Fibroblast of lung (primary cell): ENCODE results near the gene SIK3. TPM values are rescaled to one million over a fixed set of nuclear protein-coding genes. Genes with fewer than 3 reads are reported as not detected.
A peak's percentile ranks its signal among the peaks of the same experiment; 100 is the strongest.

ENCODE experiments used
- DNase-seq, 2 donors: peaks; one replicate each; pipeline versions ENCODE4 v3.0.0 to v3.0.0-alpha.2; 2010; ENCODE audit warnings: low read depth in 2 of 2
- H2AFZ ChIP-seq: 2 replicates; pipeline ENCODE4 v1.5.1; 2012; ENCODE audit warnings: low read length, control low read depth, inconsistent platforms
- H3K27ac ChIP-seq: 2 replicates; pipeline ENCODE4 v1.5.1; 2011; ENCODE audit warnings: low read length, control low read depth; ENCODE audit not compliant: insufficient read depth
- H3K27me3 ChIP-seq: 2 replicates; pipeline ENCODE4 v1.5.1; 2011; ENCODE audit warnings: mild to moderate bottlenecking, low read length; ENCODE audit not compliant: control insufficient read depth, insufficient read depth
- H3K36me3 ChIP-seq: 2 replicates; pipeline ENCODE4 v1.5.1; 2011; ENCODE audit warnings: low read length; ENCODE audit not compliant: control insufficient read depth, insufficient read depth
- H3K4me1 ChIP-seq: 2 replicates; pipeline ENCODE4 v1.5.1; 2011; ENCODE audit warnings: low read length; ENCODE audit not compliant: control insufficient read depth, insufficient read depth; ENCODE audit errors: extremely low read depth
- H3K4me2 ChIP-seq: 2 replicates; pipeline ENCODE4 v1.5.1; 2011; ENCODE audit warnings: low read length, control low read depth; ENCODE audit not compliant: insufficient read depth; ENCODE audit errors: extremely low read depth
- H3K4me3 ChIP-seq, 4 experiments: fragments of 200-600 bp in 1 of 4; sonication (generic) in 1 of 4; replicated peaks in 1 of 4; 2 replicates each; pipeline ENCODE4 v1.5.1; 2011 to 2016; ENCODE audit warnings: low read length in 4 of 4, low read depth in 3 of 4, mild to moderate bottlenecking in 3 of 4, control low read depth in 2 of 4, inconsistent platforms in 1 of 4, mixed read lengths in 1 of 4; ENCODE audit not compliant: insufficient read depth in 1 of 4; ENCODE audit errors: control extremely low read depth in 1 of 4
- H3K79me2 ChIP-seq: 2 replicates; pipeline ENCODE4 v1.5.1; 2012; ENCODE audit warnings: mild to moderate bottlenecking, low read length, inconsistent platforms; ENCODE audit not compliant: control insufficient read depth, insufficient read depth
- H3K9ac ChIP-seq: 2 replicates; pipeline ENCODE4 v1.5.1; 2011; ENCODE audit warnings: mild to moderate bottlenecking, low read length, control low read depth; ENCODE audit not compliant: insufficient read depth
- H3K9me3 ChIP-seq: 2 replicates; pipeline ENCODE4 v1.5.1; 2012; ENCODE audit warnings: low read depth, low read length; ENCODE audit not compliant: control insufficient read depth, insufficient read depth
- H4K20me1 ChIP-seq: 2 replicates; pipeline ENCODE4 v1.5.1; 2011; ENCODE audit warnings: low read length; ENCODE audit not compliant: control insufficient read depth, insufficient read depth; ENCODE audit errors: extremely low read depth
- EZH2 ChIP-seq: IDR thresholded peaks from 2 replicates; pipeline ENCODE4 v1.5.1; 2012; ENCODE audit warnings: low read length, control low read depth, mild to moderate bottlenecking; ENCODE audit errors: missing control alignments
- polyA plus RNA-seq, 2 donors: library from polyadenylated mRNA; depleted of rRNA in 1 of 2; stranded (reverse) in 1 of 2; unstranded in 1 of 2; fragments of >200 nt; gene quantifications; 2 replicates each; pipeline ENCODE4 v1.2.1, GENCODE V29; 2011 to 2012; ENCODE audit warnings: missing spikeins in 1 of 2
- total RNA-seq: library from RNA; depleted of rRNA; stranded (reverse); fragments of >200 nt; gene quantifications from 2 replicates; pipeline ENCODE4 v1.2.1, GENCODE V29; 2014
- TF ChIP-seq, protein P1 (sequence below), 2 donors: IDR thresholded peaks in 1 of 2; conservative IDR thresholded peaks in 1 of 2; 1 replicate in 1 of 2; 2 replicates in 1 of 2; pipeline ENCODE4 v1.5.1; 2011 to 2012; ENCODE audit warnings: low read length in 2 of 2, control low read depth in 1 of 2, inconsistent platforms in 1 of 2, low read depth in 1 of 2, mild to moderate bottlenecking in 1 of 2

SIK3 gene
- total and polyA plus RNA-seq, 2 donors (not counting 1 experiment from before 2014, with no cell fraction given) = 7.1 to 22.8 TPM

DNA sequence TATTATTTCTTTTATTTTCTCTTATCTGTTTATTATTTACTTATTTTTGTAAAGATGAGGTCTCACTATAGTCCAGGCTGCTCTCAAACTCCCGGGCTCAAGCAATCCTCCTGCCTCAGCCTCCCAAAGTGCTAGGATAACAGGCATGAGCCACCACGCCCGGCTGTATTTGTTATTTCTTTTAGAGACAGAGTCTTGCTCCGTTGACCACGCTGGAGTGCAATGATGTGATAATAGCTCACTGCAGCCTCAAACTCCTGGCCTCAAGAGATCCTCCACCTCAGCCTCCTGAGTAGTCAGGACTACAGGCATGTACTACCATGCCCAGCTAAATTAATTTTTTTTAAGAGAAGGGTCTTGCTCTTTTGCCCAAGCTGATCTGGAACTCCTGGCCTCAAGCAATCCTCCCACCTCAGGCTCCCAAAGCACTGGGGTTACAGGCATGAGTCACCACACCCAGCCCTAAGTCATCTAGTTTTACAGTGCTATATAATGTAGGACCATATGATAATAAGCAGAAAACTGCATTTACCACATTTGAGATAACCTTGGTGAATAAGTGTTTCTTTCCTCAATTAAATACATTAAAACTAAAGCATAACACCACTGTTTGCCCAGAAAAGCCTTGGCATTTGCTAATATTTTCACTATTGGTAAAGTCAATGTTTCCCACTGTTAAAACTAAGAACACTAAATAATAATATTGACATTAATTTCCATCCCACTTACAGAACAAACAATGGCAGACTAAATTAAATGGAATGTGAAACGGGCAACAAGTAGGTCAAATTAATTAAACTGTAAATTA lies 127.5 kb downstream of the SIK3 start:
- H3K4me2 ChIP-seq = no peak overlapping the region

DNA sequence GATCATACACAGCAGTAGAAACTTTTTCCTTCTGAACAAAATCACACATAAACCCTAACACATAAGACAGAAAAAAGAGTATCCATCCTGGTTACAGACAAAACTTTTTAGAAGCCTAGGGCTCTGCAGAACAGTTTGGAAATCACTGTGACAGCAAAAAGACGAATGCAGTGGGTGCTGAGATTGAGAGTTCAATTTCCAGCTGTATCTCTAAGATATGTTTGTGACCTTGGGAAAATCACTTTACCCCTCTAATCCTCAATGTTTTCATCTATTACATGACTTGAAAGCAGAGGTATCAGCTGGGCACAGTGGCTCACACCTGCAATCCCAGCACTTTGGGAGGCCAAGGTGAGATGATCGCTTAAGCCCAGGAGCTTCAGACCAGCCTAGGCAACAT lies 128.5 kb downstream of the SIK3 start:
- no peak for TF ChIP-seq EZH2
- TF ChIP-seq, protein P1, sequence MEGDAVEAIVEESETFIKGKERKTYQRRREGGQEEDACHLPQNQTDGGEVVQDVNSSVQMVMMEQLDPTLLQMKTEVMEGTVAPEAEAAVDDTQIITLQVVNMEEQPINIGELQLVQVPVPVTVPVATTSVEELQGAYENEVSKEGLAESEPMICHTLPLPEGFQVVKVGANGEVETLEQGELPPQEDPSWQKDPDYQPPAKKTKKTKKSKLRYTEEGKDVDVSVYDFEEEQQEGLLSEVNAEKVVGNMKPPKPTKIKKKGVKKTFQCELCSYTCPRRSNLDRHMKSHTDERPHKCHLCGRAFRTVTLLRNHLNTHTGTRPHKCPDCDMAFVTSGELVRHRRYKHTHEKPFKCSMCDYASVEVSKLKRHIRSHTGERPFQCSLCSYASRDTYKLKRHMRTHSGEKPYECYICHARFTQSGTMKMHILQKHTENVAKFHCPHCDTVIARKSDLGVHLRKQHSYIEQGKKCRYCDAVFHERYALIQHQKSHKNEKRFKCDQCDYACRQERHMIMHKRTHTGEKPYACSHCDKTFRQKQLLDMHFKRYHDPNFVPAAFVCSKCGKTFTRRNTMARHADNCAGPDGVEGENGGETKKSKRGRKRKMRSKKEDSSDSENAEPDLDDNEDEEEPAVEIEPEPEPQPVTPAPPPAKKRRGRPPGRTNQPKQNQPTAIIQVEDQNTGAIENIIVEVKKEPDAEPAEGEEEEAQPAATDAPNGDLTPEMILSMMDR (conservative IDR thresholded peaks at IDR 0.05 in 1 of 2, IDR thresholded peaks at IDR 0.05 in 1 of 2; ENCODE audit: low read depth in 1 of 2, low read length in 2 of 2) = no peak
- Histone ChIP-seq H3K9ac (no peak overlapping the region), H4K20me1 (peaks cover 2% of the 10 kb centered on the region), H2AFZ (no peak overlapping the region), H3K27me3 (no peaks in the 10 kb centered on the region), H3K4me1 (no peaks in the 10 kb centered on the region), H3K9me3 (no peaks in the 10 kb centered on the region), H3K79me2 (no peaks in the 10 kb centered on the region), H3K36me3 (no peaks in the 10 kb centered on the region), H3K4me3 (no peak overlapping the region), H3K27ac (no peak overlapping the region), H3K4me2 (no peak overlapping the region)
- DNase-seq = no peak

More for the DNA sequence above, 127.5 kb downstream of the SIK3 start:
- DNase-seq = peak in 1 of 2 donors; percentile 19
- H3K9ac ChIP-seq = no peak overlapping the region
- H3K79me2 ChIP-seq = no peaks in the 10 kb centered on the region
- TF ChIP-seq EZH2 = no peak
- TF ChIP-seq, protein P1 (conservative IDR thresholded peaks at IDR 0.05 in 1 of 2, IDR thresholded peaks at IDR 0.05 in 1 of 2; ENCODE audit: low read depth in 1 of 2, low read length in 2 of 2) = no peak
- H4K20me1 ChIP-seq = peaks cover 2% of the 10 kb centered on the region
- H3K27ac ChIP-seq = no peak overlapping the region
- no peaks in the 10 kb centered on the region for H3K9me3 ChIP-seq
- H3K27me3 ChIP-seq = no peaks in the 10 kb centered on the region
- H3K36me3 ChIP-seq = no peaks in the 10 kb centered on the region
- no peak overlapping the region for H2AFZ ChIP-seq
- H3K4me3 ChIP-seq = no peak overlapping the region
- H3K4me1 ChIP-seq = no peaks in the 10 kb centered on the region

DNA sequence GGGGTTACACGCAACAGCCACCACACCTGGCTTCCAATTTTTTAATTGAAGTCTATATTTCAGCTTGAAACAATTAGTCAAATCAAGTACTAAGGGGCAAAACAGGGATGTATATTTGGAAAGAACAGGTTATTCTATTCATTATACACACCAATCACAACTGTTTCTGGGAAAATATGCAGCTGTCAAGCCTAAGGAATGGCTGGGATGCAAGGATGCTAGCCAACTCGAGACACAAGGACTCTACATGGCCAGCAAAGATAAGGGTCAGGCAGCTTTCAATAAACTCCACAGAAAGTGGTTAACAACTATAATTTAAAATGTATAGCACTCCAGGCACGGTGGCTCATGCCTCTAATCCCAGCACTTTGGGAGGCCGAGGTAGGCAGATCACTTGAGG lies 134.0 kb downstream of the SIK3 start:
- TF ChIP-seq, protein P1 (conservative IDR thresholded peaks at IDR 0.05 in 1 of 2, IDR thresholded peaks at IDR 0.05 in 1 of 2; ENCODE audit: low read depth in 1 of 2, low read length in 2 of 2) = no peak
- no peak for TF ChIP-seq EZH2
- peak in 1 of 2 donors; percentile 26 for DNase-seq
- H3K79me2 ChIP-seq = peaks cover 2% of the 10 kb centered on the region

More for the DNA sequence above, 134.0 kb downstream of the SIK3 start:
- Histone ChIP-seq H3K4me3 (no peak overlapping the region), H3K36me3 (no peaks in the 10 kb centered on the region), H3K9me3 (no peaks in the 10 kb centered on the region), H3K4me1 (peaks cover 4% of the 10 kb centered on the region), H3K27me3 (no peaks in the 10 kb centered on the region), H4K20me1 (peaks cover 1% of the 10 kb centered on the region), H3K9ac (no peak overlapping the region), H3K4me2 (no peak overlapping the region), H2AFZ (no peak overlapping the region), H3K27ac (no peak overlapping the region)
